ENCODE data around the gene PVALEF.

PVALEF gene

DNA sequence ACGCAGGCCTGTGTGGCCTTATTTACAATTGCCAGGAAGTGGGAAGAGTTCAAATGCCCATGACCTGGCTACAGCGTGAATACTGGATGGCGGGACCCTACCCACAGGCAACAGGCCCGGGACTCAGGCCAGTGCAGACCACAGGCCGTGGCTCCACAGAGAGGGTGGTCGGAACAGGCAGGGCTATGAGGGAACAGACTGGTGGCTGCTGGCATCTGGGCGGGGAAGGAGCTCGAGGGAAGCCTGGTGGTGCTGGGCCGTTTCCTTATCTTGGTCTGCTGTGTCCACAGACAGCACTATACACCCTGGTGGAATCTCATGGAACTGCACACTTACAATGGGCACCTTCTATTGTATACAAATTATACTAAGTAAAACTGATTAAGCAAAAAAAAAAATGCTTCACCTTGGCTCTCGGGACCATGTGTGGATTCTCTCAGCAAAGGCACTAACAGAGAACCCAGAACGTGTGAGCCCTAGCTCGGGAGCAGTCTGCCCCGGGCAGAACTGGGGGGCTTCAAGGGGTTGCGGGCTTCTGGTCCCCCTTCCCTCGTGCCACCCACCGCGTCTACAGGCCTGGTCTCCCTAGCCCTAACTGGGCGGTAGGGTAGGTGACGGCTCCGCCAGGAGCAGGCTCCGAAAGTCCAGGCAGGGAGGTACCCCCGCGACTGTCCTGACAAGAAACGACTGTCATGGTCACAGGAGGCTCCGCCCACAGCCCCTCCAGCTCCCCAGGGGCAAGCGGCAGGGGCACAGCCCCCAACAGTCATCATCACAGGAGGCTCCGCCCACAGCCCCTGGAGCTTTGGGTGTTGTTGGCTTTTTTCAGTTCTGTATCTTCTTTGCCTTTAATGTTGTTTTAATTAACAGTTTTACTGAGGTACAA is 35.6 kb downstream of the PVALEF start:
- in situ Hi-C loops (cut with HindIII; ENCODE audit: low pct_ligation_motif_present, low pct_unique_long_range_greater_than_20kb, low sequenced_read_pairs): no loop called here
- peak; percentile 75 for DNase-seq

GRCh38 chr17:81202318-81202717 is 37.0 kb downstream of the PVALEF start:
- in situ Hi-C loops (cut with HindIII; ENCODE audit: low pct_ligation_motif_present, low pct_unique_long_range_greater_than_20kb, low sequenced_read_pairs): no loop called here
- DNase-seq: no peak

GRCh38 chr17:81203136-81203535 is 37.8 kb downstream of the PVALEF start:
- in situ Hi-C loops (cut with HindIII; ENCODE audit: low pct_ligation_motif_present, low pct_unique_long_range_greater_than_20kb, low sequenced_read_pairs): no loop called here
- DNase-seq: no peak

DNA sequence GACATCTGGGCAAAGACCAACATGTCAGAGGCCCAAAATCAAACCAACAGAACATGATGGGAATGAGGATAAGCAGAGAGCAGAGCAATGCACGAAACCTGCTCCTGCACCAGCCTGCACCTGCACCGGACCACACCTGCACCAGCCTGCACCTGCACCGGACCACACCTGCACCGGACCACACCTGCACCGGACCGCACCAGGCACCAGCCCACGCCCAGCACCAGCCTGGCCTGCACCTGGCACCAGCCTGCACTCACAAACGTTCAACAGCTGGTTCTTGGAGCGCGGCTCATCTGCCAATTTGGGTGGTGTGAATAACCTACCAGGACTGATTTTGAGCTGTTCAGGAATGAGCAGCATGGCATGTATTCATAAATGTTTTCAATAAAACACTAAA is 39.3 kb downstream of the PVALEF start:
- in situ Hi-C loops (cut with HindIII; ENCODE audit: low pct_ligation_motif_present, low pct_unique_long_range_greater_than_20kb, low sequenced_read_pairs): no loop called here

GRCh38 chr17:81206166-81206565 is 40.9 kb downstream of the PVALEF start:
- DNase-seq: no peak
- in situ Hi-C loops (cut with HindIII; ENCODE audit: low pct_ligation_motif_present, low pct_unique_long_range_greater_than_20kb, low sequenced_read_pairs): no loop called here

More for the DNA sequence above, 39.3 kb downstream of the PVALEF start:
- no peak for DNase-seq

- in situ Hi-C loops (cut with HindIII; ENCODE audit: low pct_ligation_motif_present, low pct_unique_long_range_greater_than_20kb, low sequenced_read_pairs): no loop called here
- DNase-seq: no peak
Measured at GRCh38 chr17:81206657-81207056, 41.4 kb downstream of the PVALEF start.

DNA sequence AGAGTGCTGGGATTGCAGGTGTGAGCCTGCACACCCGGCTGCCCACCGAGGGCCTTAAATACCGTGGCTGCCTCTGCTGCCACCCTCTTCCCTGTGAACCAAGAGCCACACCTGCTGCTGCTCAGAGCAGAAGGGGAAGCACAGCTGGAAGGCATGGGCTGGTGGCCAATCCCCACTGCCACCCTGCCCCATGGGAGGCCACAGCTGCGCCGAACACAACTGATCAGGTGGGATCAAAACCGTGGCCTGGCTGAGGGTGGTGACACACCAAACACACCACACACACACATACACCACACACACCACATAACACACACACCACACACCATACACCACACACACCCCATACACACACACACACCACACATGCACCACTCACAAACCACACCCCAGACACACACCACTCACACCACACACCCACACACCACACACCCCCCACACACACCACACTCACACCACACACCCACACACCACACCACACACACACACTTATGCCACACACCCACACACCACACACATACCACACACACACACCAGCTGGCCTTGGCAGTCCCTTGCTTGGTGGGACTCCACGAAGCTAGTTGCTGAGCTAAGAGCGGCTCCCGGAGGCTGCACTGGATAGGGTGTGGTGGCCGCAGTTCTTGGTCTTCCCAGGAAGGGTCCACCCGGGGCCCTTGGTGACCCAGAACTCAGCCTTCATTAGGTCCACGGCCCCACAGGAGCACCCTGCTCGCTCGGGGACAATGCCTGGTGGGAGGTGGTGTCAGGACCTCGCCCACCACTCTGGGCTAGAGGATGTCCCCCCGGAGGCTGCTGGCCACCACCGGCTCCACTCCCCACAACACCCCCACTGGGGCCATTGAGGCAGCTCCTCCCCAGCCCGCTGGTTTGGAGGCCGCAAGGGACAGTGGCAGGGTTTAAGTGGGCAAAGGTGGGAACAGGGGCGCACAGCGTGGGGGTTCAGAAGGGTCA is 42.6 kb downstream of the PVALEF start:
- no peak for DNase-seq
- in situ Hi-C loops (cut with HindIII; ENCODE audit: low pct_ligation_motif_present, low pct_unique_long_range_greater_than_20kb, low sequenced_read_pairs): no loop called here

- no peak for DNase-seq
- in situ Hi-C loops (cut with HindIII; ENCODE audit: low pct_ligation_motif_present, low pct_unique_long_range_greater_than_20kb, low sequenced_read_pairs): no loop called here
Measured at GRCh38 chr17:81208651-81209050, 43.3 kb downstream of the PVALEF start.

- in situ Hi-C loops (cut with HindIII; ENCODE audit: low pct_ligation_motif_present, low pct_unique_long_range_greater_than_20kb, low sequenced_read_pairs): no loop called here
- no peak for DNase-seq
Measured at GRCh38 chr17:81209141-81209540, 43.8 kb downstream of the PVALEF start.

DNA sequence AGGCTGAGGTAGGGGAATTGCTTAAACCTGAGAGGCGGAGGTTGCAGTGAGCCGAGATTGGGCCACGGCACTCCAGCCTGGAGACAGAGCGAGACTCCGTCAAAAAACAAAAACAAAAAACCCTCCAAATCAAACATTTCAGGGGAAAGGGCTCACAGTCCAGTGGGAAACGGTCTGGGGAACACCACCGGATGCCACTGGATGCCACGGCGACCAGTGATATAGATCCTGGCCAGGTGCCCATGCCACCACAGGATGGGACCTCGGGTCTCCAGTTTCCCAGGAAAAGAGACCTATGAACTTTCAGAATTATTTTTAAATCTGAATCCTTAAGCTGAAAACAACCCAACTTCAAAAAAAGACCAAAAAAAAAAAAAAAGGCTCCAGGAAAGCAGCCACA is 45.2 kb downstream of the PVALEF start:
- no peak for DNase-seq
- in situ Hi-C loops (cut with HindIII; ENCODE audit: low pct_ligation_motif_present, low pct_unique_long_range_greater_than_20kb, low sequenced_read_pairs): no loop called here

DNA sequence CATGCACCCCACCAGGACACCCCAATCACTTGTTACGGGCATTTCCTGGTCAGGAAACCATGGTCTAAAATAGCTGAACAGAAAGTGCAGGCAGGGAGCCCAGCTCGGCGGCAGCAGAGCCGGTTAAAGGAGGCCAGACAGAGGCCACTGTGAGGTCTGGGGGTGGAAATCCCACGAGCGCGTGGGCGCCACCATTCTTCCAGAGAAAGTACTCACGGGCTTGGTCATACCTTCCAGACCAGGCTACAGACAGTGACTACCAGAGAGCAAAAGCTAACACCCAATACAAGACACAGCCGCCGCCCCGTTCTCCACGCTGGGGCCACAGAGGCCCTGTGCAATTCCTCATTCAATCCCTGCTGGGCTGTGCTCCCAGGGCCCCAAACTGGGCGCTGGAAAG is 45.6 kb downstream of the PVALEF start:
- no peak for DNase-seq
- in situ Hi-C loops (cut with HindIII; ENCODE audit: low pct_ligation_motif_present, low pct_unique_long_range_greater_than_20kb, low sequenced_read_pairs): no loop called here

- in situ Hi-C loops (cut with HindIII; ENCODE audit: low pct_ligation_motif_present, low pct_unique_long_range_greater_than_20kb, low sequenced_read_pairs): no loop called here
- no peak for DNase-seq
Measured at GRCh38 chr17:81212365-81212764, 47.1 kb downstream of the PVALEF start.

GRCh38 chr17:81213978-81214377 is 48.7 kb downstream of the PVALEF start:
- DNase-seq: no peak
- in situ Hi-C loops (cut with HindIII; ENCODE audit: low pct_ligation_motif_present, low pct_unique_long_range_greater_than_20kb, low sequenced_read_pairs): no loop called here

GRCh38 chr17:81217491-81217890 is 52.2 kb downstream of the PVALEF start:
- DNase-seq: no peak
- in situ Hi-C loops (cut with HindIII; ENCODE audit: low pct_ligation_motif_present, low pct_unique_long_range_greater_than_20kb, low sequenced_read_pairs): no loop called here

DNA sequence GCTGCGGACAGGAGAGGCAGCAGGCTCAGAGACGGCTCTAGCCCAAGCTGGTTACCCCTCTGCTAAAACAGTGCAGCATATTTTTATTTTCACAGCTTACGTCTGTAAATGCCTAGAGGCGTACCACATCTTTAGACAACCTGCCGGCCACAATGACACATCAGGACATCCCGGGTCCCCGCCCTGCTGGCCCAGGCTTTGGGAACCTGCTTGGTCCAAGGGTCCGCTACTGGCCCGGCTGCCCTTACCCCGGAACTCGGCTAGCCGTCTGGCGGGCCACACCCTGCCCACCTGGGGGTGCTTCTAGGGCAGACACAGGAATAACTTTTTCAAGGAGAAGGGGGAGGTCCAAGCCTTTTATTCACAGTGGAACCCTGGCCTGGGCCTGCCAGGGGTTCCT is 53.2 kb downstream of the PVALEF start:
- no peak for DNase-seq
- in situ Hi-C loops (cut with HindIII; ENCODE audit: low pct_ligation_motif_present, low pct_unique_long_range_greater_than_20kb, low sequenced_read_pairs): no loop called here

DNA sequence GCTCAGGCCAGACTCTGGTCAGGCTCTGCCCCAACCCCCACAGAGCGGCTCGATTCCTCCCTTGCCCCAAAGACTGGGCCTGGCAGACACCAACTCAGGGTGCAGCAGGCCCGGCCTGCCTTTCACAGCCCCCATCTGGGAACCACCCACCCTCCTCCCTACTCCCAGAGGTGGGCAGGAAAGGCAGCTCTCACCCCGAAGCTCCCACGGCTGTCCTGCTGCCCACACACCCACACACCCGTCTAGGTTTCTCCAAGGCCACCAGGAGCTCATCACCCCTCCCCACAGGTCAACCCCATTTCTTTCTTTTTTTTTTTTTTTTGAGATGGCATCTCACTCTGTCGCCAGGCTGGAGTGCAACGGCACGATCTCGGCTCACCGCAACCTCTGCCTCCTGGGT is 53.7 kb downstream of the PVALEF start:
- in situ Hi-C loops (cut with HindIII; ENCODE audit: low pct_ligation_motif_present, low pct_unique_long_range_greater_than_20kb, low sequenced_read_pairs): no loop called here
- no peak for DNase-seq

DNA sequence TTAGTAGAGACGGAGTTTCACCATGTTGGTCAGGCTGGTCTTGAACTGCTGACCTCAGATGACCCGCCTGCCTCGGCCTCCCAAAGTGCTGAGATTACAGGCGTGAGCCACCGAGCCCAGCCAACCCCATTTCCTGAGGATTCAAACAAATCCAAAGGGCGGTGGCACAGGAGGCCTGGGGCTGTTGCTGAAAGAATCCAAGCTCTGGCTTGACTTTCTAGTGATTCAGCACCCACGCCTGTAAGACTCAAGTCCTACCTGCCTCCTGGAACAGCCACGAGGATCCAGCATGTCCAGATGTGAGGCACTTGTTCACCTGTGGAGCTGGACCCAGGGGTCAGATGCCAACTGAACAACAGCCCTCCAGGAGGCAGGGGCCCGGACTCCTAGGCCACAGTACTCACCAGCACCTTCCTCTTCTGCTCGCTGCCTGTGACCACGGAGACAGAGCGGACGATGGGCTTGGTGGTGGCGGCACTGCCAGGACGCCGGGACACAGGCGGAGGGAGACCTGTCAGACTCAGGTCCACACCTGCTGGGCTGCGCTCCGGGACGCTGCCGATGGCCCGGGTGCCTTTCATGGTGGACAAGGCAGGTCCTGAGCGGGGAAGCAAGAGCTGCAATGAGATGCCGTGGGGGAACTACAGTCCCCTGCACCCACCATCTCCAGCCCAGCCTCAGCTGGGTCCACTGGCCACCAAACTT is 54.3 kb downstream of the PVALEF start:
- no peak for DNase-seq
- in situ Hi-C loops (cut with HindIII; ENCODE audit: low pct_ligation_motif_present, low pct_unique_long_range_greater_than_20kb, low sequenced_read_pairs): no loop called here

DNA sequence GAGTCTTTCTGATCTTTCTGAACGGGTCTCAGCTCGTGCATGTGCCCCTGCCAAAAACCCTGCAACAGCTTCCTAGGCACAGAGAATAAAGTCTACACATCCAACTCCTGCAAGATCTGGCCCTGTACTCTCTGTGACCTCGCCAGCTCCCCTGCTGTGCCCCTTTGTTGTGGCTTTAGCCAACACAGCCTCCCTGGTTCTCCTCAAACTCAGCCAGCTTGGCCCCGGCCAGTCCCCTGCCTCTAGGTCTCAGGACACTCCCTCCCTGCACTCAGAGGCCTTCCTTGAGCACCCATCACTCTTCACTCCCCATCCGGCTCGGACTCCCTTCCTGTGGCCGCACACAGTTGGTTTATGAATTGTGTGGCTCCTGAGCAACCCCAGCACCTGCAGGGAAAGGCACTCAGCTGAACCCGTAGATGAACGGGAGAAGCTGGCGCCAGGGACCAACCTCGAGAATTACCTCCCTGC is 56.1 kb downstream of the PVALEF start:
- in situ Hi-C loops (cut with HindIII; ENCODE audit: low pct_ligation_motif_present, low pct_unique_long_range_greater_than_20kb, low sequenced_read_pairs): no loop called here

More for the DNA sequence above, 56.1 kb downstream of the PVALEF start:
- no peak for DNase-seq
